CD4-positive, alpha-beta T cell (primary cell): ENCODE results near the gene CERKL. TPM values are rescaled to one million over a fixed set of nuclear protein-coding genes. Genes with fewer than 3 reads are reported as not detected.

ENCODE experiments used
- ATAC-seq: fragments of 200-7000 bp; cut with Tn5 transposase; one replicate; pipeline ENCODE4 v1.10.0; 2022; ENCODE audit warnings: mild to moderate bottlenecking; ENCODE audit not compliant: poor library complexity
- CTCF ChIA-PET: fragments of 350-600 bp; sonication (Branson Sonifier 250); formaldehyde crosslinking; loops from one replicate; lab custom pipeline; 2021; ENCODE audit warnings: antibody characterized with exemption, inconsistent platforms; lab: Charles Lee
- POLR2A ChIA-PET: fragments of 350-600 bp; sonication (Branson Sonifier 250); formaldehyde crosslinking; loops from one replicate; lab custom pipeline; 2021; ENCODE audit warnings: antibody characterized with exemption, inconsistent platforms; lab: Charles Lee
- DNase-seq, 14 experiments: peaks; one replicate each; pipeline ENCODE4 v3.0.0-alpha.2; 2013 to 2020; ENCODE audit warnings: mixed read lengths in 2 of 14
- H3K27ac ChIP-seq, 2 donors: one replicate each; pipeline versions ENCODE4 v1.5.1 to v1.7.0; 2013; ENCODE audit warnings: low read length in 2 of 2, low read depth in 1 of 2, mild to moderate bottlenecking in 1 of 2
- H3K27me3 ChIP-seq, 2 experiments: 1 replicate in 1 of 2; 2 replicates in 1 of 2; pipeline versions ENCODE4 v1.6.1 to v1.7.0; 2013; ENCODE audit warnings: low read length in 2 of 2, control low read depth in 1 of 2, mild to moderate bottlenecking in 1 of 2, moderate library complexity in 1 of 2; ENCODE audit not compliant: insufficient read depth in 2 of 2, control insufficient read depth in 1 of 2
- H3K36me3 ChIP-seq: one replicate; pipeline ENCODE4 v1.6.1; 2013; ENCODE audit warnings: low read length, control low read depth; ENCODE audit not compliant: insufficient read depth
- H3K4me1 ChIP-seq: one replicate; pipeline ENCODE4 v1.6.1; 2013; ENCODE audit warnings: low read length, control low read depth; ENCODE audit not compliant: insufficient read depth
- H3K4me3 ChIP-seq: one replicate; pipeline ENCODE4 v1.5.1; 2013; ENCODE audit warnings: mild to moderate bottlenecking, low read length, moderate library complexity
- H3K9me3 ChIP-seq, 2 experiments: 1 replicate in 1 of 2; 2 replicates in 1 of 2; pipeline versions ENCODE4 v1.6.1 to v1.7.0; 2013; ENCODE audit warnings: low read length in 2 of 2, mild to moderate bottlenecking in 2 of 2, control low read depth in 1 of 2, moderate library complexity in 1 of 2; ENCODE audit not compliant: control insufficient read depth in 1 of 2, insufficient read depth in 1 of 2
- H3K27ac Mint-ChIP-seq: one replicate; pipeline ENCODE4 v1.8.0; 2020; ENCODE audit warnings: mixed read lengths
- H3K27me3 Mint-ChIP-seq: one replicate; pipeline ENCODE4 v1.8.0; 2021; ENCODE audit warnings: mixed read lengths
- H3K36me3 Mint-ChIP-seq: one replicate; pipeline ENCODE4 v1.8.0; 2021; ENCODE audit warnings: low read depth, mixed read lengths
- H3K4me1 Mint-ChIP-seq: one replicate; pipeline ENCODE4 v1.8.0; 2021; ENCODE audit warnings: low read depth, mixed read lengths
- H3K4me3 Mint-ChIP-seq: one replicate; pipeline ENCODE4 v1.8.0; 2020; ENCODE audit warnings: mild to moderate bottlenecking, mixed read lengths
- H3K9me3 Mint-ChIP-seq: one replicate; pipeline ENCODE4 v1.8.0; 2020; ENCODE audit warnings: mixed read lengths
- CTCF ChIP-seq: fragments of 200-600 bp; IDR thresholded peaks from one replicate; pipeline ENCODE4 v1.8.0; 2022; ENCODE audit warnings: antibody characterized with exemption, mild to moderate bottlenecking
- intact Hi-C, 2 experiments: fragments of 100-400 bp; cut with DNase I in 1 of 2; cut with micrococcal nuclease in 1 of 2; formaldehyde crosslinking; loops; one replicate each; pipeline versions ENCODE4 v1.15.1 to v1.9.0; 2023 to 2025; cut with DNase I, micrococcal nuclease
- total RNA-seq, 174 experiments: library from RNA in 2 of 174; stranded (reverse) in 2 of 174; gene quantifications; one replicate each; pipeline ENCODE4 v1.2.3 and lab custom pipeline; 2021 to 2026

Gene CERKL
- total RNA-seq, 2 experiments from 2014 or later, result not detected

DNA sequence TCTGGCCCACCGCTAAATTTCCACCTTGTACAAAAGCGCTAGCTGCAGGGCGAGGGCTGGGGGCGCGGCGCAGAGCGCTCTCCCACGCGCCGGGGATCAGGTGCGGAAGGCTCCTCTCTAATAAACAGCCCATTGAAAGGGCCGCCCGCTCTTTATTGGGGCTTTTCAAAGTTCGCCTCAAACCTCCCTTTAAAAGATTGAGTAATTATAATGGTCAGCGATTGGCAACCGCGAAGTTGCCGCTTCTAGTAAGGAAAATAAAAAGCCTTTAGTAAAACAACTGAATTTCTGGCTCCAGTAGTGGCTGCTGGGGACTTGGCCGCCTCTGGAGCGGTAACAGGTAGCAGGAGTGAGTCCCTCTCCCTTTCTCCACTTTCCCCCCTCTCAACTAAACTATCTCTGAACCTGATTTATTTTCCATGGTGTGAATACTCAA, 22.7 kb upstream of the CERKL start:
- Mint-ChIP-seq H3K4me1 (peaks cover 40% of the 10 kb centered on the region), H3K9me3 (peaks cover 3% of the 10 kb centered on the region), H3K36me3 (no peaks in the 10 kb centered on the region), H3K4me3 (no peak overlapping the region), H3K27ac (no peak overlapping the region), H3K27me3 (peaks cover 88% of the 10 kb centered on the region)
- ATAC-seq, result no peak
- peaks cover 68 to 91% of the 10 kb centered on the region in 2 experiments for H3K27me3 ChIP-seq
- H3K9me3 ChIP-seq, result peaks cover 5 to 52% of the 10 kb centered on the region in 2 experiments
- intact Hi-C loops, result no loop called here
- ChIA-PET POLR2A (no interaction called here), CTCF (no interaction called here)
- no peak overlapping the region for H3K27ac ChIP-seq
- no peak overlapping the region for H3K4me3 ChIP-seq
- H3K4me1 ChIP-seq, result peaks cover 48% of the 10 kb centered on the region
- no peaks in the 10 kb centered on the region for H3K36me3 ChIP-seq
- no peak for TF ChIP-seq CTCF
- no peak for DNase-seq

DNA sequence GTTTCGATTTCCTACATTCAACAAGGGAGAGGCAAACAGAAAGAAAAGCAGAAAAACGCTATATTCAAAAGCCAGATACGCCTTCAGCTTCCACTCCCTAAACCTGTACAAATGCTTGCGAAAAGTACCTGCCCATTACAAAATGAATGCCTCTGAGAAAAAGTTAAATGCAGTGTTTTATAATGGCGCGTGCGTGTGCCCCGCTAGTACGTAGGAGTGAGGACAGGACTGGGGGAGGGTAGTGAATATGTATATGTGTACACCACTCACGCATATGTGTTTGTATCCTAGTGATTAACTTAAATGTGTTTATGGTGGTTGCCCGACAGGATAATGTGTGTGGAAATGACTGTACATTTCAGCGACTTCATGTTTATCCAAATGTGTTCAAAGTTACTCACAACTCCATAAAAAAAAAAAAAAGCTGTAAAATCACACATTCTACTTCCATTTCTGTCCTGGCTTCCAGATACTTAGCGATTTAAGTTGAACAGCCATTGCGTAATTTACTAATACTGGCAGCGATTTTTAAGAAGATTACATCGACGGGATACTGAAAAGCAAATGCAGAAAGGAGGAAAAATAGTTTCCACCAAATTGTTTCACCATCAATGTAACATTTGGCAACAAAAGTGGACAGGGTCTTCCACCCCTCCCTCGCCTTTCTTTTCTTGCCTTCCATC, 22.1 kb upstream of the CERKL start:
- peaks cover 3% of the 10 kb centered on the region for H3K9me3 Mint-ChIP-seq
- H3K27ac Mint-ChIP-seq, result no peak overlapping the region
- CTCF ChIA-PET, result no interaction called here

GRCh38 chr2:181677912-181678586, 21.1 kb upstream of the CERKL start:
- H3K4me3 ChIP-seq, result no peak overlapping the region
- H3K9me3 ChIP-seq, result peaks cover 5 to 40% of the 10 kb centered on the region in 2 experiments
- no peak overlapping the region for H3K27ac ChIP-seq
- CTCF ChIA-PET, result no interaction called here
- peaks cover 55 to 85% of the 10 kb centered on the region in 2 experiments for H3K27me3 ChIP-seq
- TF ChIP-seq CTCF, result no peak
- peaks cover 32% of the 10 kb centered on the region for H3K4me1 Mint-ChIP-seq
- peaks cover 34% of the 10 kb centered on the region for H3K4me1 ChIP-seq
- ATAC-seq (peak; percentile 76), DNase-seq (peak; percentile 25 to 75 (median 39))
- H3K9me3 Mint-ChIP-seq, result peaks cover 3% of the 10 kb centered on the region
- H3K36me3 Mint-ChIP-seq, result no peaks in the 10 kb centered on the region
- H3K4me3 Mint-ChIP-seq, result peak overlapping the region; percentile 18
- POLR2A ChIA-PET, result no interaction called here
- H3K27me3 Mint-ChIP-seq, result peaks cover 85% of the 10 kb centered on the region
- intact Hi-C loops, result no loop called here
- no peaks in the 10 kb centered on the region for H3K36me3 ChIP-seq
- H3K27ac Mint-ChIP-seq, result no peak overlapping the region

More for the DNA sequence above, 22.1 kb upstream of the CERKL start:
- intact Hi-C loops, result no loop called here
- H3K4me1 Mint-ChIP-seq, result peaks cover 36% of the 10 kb centered on the region
- POLR2A ChIA-PET, result no interaction called here
- peaks cover 88% of the 10 kb centered on the region for H3K27me3 Mint-ChIP-seq
- no peak overlapping the region for H3K4me3 ChIP-seq
- peaks cover 5 to 47% of the 10 kb centered on the region in 2 experiments for H3K9me3 ChIP-seq
- DNase-seq, result no peak
- no peaks in the 10 kb centered on the region for H3K36me3 ChIP-seq
- H3K27me3 ChIP-seq, result peaks cover 63 to 91% of the 10 kb centered on the region in 2 experiments
- no peak overlapping the region for H3K4me3 Mint-ChIP-seq
- no peaks in the 10 kb centered on the region for H3K36me3 Mint-ChIP-seq
- H3K27ac ChIP-seq, result no peak overlapping the region
- no peak for TF ChIP-seq CTCF
- no peak for ATAC-seq
- peaks cover 42% of the 10 kb centered on the region for H3K4me1 ChIP-seq
